Progenitor cell of endocrine pancreas (in vitro differentiated cells): ENCODE measurements around the gene PTPRB. TPM values are rescaled to one million over a fixed set of nuclear protein-coding genes. Genes with fewer than 3 reads are reported as not detected.

Experiments
- DNase-seq: peaks from one replicate; pipeline ENCODE4 v3.0.0; 2021; ENCODE audit warnings: low spot score; ENCODE audit not compliant: unreplicated experiment
- H3K27ac Mint-ChIP-seq: 2 replicates; pipeline ENCODE4 v1.8.0; 2021; ENCODE audit warnings: mild to moderate bottlenecking, moderate library complexity, mixed read lengths
- H3K27me3 Mint-ChIP-seq: 2 replicates; pipeline ENCODE4 v1.8.0; 2021; ENCODE audit warnings: mixed read lengths
- H3K36me3 Mint-ChIP-seq: 2 replicates; pipeline ENCODE4 v1.8.0; 2022; ENCODE audit warnings: mixed read lengths; ENCODE audit not compliant: insufficient read depth
- H3K4me1 Mint-ChIP-seq: 2 replicates; pipeline ENCODE4 v1.8.0; 2021; ENCODE audit warnings: low read depth, mixed read lengths
- H3K4me3 Mint-ChIP-seq: 2 replicates; pipeline ENCODE4 v1.8.0; 2021; ENCODE audit warnings: low read depth, mild to moderate bottlenecking, moderate library complexity, mixed read lengths
- H3K9me3 Mint-ChIP-seq: 2 replicates; pipeline ENCODE4 v1.8.0; 2021; ENCODE audit warnings: low read depth, mixed read lengths
- total RNA-seq: library from RNA; stranded (reverse); gene quantifications from 2 replicates; pipeline ENCODE4 v1.2.1, GENCODE V29; 2021
- TF ChIP-seq, protein P1 (sequence below): fragments of 200-600 bp; sonication (generic); IDR thresholded peaks from one replicate; pipeline ENCODE4 v1.5.0; 2021; ENCODE audit warnings: antibody characterized with exemption, mild to moderate bottlenecking; ENCODE audit not compliant: unreplicated experiment

Gene PTPRB
- total RNA-seq, 1 donor from 2014 or later: 0.38 TPM

DNA sequence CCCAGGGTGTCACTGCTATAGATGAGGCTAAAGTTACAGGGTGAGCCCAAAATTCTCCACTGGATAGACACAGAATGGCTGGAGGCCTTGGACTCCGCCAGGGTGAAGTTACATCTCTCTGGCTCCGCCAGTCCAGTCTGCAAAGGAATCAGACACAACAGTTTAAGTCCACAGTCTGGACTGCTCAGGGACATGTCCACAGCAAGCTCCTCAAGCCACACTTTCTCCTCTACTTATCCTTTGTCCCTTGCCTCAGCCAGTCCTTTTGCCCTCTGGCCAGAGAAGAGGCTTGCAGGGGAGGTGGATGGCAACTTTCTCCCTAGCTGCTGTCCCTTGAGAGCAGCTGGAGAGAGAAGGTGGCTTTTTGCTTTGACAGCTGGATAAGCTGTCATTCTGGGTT, 28.0 kb downstream of the PTPRB start:
- no peaks in the 10 kb centered on the region for H3K9me3 Mint-ChIP-seq

DNA sequence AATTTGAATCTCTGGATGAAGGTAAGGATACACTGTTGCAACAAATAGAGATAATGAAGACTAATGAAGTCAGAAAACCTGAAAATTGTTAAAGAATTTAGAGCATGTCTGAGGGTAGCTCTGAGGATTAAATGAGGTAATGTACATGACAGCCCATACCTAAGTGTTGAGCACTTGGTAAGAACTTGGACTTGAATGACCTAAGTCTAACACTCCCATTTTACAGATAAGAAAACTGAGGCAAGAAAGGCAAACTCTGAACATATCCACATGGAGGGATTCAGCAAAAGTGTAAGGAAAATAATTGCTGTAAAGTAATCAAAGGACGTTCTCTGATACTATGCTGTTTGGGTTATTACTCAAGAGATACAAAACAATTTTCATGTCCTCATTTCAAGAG, 29.0 kb downstream of the PTPRB start:
- H3K36me3 Mint-ChIP-seq: no peaks in the 10 kb centered on the region
- H3K4me1 Mint-ChIP-seq: peaks cover 8% of the 10 kb centered on the region
- TF ChIP-seq, protein P1, sequence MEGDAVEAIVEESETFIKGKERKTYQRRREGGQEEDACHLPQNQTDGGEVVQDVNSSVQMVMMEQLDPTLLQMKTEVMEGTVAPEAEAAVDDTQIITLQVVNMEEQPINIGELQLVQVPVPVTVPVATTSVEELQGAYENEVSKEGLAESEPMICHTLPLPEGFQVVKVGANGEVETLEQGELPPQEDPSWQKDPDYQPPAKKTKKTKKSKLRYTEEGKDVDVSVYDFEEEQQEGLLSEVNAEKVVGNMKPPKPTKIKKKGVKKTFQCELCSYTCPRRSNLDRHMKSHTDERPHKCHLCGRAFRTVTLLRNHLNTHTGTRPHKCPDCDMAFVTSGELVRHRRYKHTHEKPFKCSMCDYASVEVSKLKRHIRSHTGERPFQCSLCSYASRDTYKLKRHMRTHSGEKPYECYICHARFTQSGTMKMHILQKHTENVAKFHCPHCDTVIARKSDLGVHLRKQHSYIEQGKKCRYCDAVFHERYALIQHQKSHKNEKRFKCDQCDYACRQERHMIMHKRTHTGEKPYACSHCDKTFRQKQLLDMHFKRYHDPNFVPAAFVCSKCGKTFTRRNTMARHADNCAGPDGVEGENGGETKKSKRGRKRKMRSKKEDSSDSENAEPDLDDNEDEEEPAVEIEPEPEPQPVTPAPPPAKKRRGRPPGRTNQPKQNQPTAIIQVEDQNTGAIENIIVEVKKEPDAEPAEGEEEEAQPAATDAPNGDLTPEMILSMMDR: no peak
- no peaks in the 10 kb centered on the region for H3K9me3 Mint-ChIP-seq
- peaks cover 62% of the 10 kb centered on the region for H3K27me3 Mint-ChIP-seq
- no peak overlapping the region for H3K4me3 Mint-ChIP-seq
- H3K27ac Mint-ChIP-seq: no peak overlapping the region
- DNase-seq: no peak

More for the DNA sequence above, 28.0 kb downstream of the PTPRB start:
- Mint-ChIP-seq H3K4me3 (peak overlapping the region; percentile 80), H3K27ac (no peak overlapping the region), H3K36me3 (no peaks in the 10 kb centered on the region), H3K4me1 (peaks cover 8% of the 10 kb centered on the region), H3K27me3 (peaks cover 70% of the 10 kb centered on the region)
- TF ChIP-seq, protein P1: no peak
- no peak for DNase-seq

DNA sequence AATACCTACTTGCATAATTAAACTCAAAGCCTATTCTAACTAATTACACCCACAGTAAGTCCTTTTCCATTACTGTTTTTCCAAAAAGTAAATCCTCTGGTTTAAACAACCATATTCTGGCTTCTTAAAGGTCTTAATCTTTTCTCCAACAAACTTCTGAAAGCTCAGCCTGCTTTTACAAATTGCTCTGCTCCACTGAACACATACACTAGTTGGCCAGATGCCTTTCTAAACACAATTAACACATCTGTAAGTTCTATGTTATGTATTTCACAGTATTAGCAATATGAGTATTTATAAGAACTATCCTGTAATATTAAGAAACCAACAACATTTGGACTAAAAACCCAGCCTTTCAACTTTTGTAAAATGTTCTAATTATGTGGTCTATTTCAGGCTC, 30.1 kb downstream of the PTPRB start:
- Mint-ChIP-seq H3K4me1 (peaks cover 8% of the 10 kb centered on the region), H3K27ac (no peak overlapping the region), H3K27me3 (peaks cover 53% of the 10 kb centered on the region), H3K9me3 (no peaks in the 10 kb centered on the region), H3K4me3 (no peak overlapping the region), H3K36me3 (no peaks in the 10 kb centered on the region)
- DNase-seq: no peak
- TF ChIP-seq, protein P1: no peak

- H3K27ac Mint-ChIP-seq: no peak overlapping the region
- H3K9me3 Mint-ChIP-seq: no peaks in the 10 kb centered on the region
- peaks cover 8% of the 10 kb centered on the region for H3K4me1 Mint-ChIP-seq
- no peaks in the 10 kb centered on the region for H3K36me3 Mint-ChIP-seq
- DNase-seq: no peak
- no peak overlapping the region for H3K4me3 Mint-ChIP-seq
- H3K27me3 Mint-ChIP-seq: peaks cover 48% of the 10 kb centered on the region
- TF ChIP-seq, protein P1: no peak
These were observed 31.3 kb downstream of the PTPRB start for GRCh38 chr12:70605976-70606375.

- Mint-ChIP-seq H3K4me3 (no peak overlapping the region), H3K9me3 (no peaks in the 10 kb centered on the region), H3K27me3 (peaks cover 47% of the 10 kb centered on the region), H3K4me1 (peaks cover 4% of the 10 kb centered on the region), H3K36me3 (no peaks in the 10 kb centered on the region), H3K27ac (no peak overlapping the region)
- no peak for DNase-seq
- TF ChIP-seq, protein P1: no peak
These were observed 32.6 kb downstream of the PTPRB start for GRCh38 chr12:70604662-70605061.
